IMR-90 (cell line): ENCODE results near the gene GALNT6.

Experiments used
- FOS ChIP-seq: fragments of 150-350 bp; IDR thresholded peaks from 2 replicates; pipeline ENCODE4 v1.6.1; 2016; ENCODE audit warnings: low read depth, low read length
- MAFK ChIP-seq: IDR thresholded peaks from 2 replicates; pipeline ENCODE4 v1.6.1; 2012; ENCODE audit warnings: low read depth, low read length, improper control_type of control experiment
- POLR2A ChIP-seq: IDR thresholded peaks from 2 replicates; pipeline ENCODE4 v1.6.1; 2012; ENCODE audit warnings: mild to moderate bottlenecking, low read depth, low read length
- RAD21 ChIP-seq: IDR thresholded peaks from 2 replicates; pipeline ENCODE4 v1.6.1; 2012; ENCODE audit warnings: low read length, improper control_type of control experiment
- RCOR1 ChIP-seq: IDR thresholded peaks from 2 replicates; pipeline ENCODE4 v1.6.1; 2012; ENCODE audit warnings: mild to moderate bottlenecking, low read length, improper control_type of control experiment; ENCODE audit not compliant: insufficient replicate concordance
- RFX5 ChIP-seq: IDR thresholded peaks from 2 replicates; pipeline ENCODE4 v1.8.0; 2012; ENCODE audit warnings: low read depth, mild to moderate bottlenecking, low read length, moderate library complexity
- TF ChIP-seq, protein P1 (sequence below): conservative IDR thresholded peaks from 2 replicates; pipeline ENCODE4 v1.5.1; 2012; ENCODE audit warnings: mild to moderate bottlenecking, low read depth, low read length, improper control_type of control experiment

DNA sequence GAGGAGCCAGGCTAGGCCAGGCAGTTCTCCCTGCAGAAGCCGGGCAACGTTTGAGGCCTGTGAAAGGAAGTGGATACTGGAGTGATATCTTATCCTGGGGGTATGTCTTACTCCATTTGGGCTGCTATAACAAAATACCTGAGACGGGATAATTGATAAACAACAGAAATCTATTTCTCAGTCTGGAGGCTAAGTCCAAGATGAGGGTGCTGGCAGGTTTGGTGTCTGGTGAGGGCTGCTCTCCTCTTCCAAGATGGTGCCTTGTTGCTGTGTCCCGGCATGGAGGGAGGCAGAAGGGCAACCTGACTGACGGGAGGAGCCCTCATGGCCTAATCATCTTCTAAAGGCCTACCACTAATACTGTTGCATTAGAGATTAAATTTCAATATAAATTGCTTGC is 15.7 kb upstream of the GALNT6 start:
- TF ChIP-seq RAD21: no peak
- TF ChIP-seq, protein P1, sequence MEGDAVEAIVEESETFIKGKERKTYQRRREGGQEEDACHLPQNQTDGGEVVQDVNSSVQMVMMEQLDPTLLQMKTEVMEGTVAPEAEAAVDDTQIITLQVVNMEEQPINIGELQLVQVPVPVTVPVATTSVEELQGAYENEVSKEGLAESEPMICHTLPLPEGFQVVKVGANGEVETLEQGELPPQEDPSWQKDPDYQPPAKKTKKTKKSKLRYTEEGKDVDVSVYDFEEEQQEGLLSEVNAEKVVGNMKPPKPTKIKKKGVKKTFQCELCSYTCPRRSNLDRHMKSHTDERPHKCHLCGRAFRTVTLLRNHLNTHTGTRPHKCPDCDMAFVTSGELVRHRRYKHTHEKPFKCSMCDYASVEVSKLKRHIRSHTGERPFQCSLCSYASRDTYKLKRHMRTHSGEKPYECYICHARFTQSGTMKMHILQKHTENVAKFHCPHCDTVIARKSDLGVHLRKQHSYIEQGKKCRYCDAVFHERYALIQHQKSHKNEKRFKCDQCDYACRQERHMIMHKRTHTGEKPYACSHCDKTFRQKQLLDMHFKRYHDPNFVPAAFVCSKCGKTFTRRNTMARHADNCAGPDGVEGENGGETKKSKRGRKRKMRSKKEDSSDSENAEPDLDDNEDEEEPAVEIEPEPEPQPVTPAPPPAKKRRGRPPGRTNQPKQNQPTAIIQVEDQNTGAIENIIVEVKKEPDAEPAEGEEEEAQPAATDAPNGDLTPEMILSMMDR: no peak
- TF ChIP-seq RFX5: no peak
- no peak for TF ChIP-seq POLR2A
- TF ChIP-seq FOS: no peak
- no peak for TF ChIP-seq RCOR1
- TF ChIP-seq MAFK: no peak
